NCI-H2196 (cell line): ENCODE measurements around the gene ADH1B.
"Not testable (repeated sequence)": the region's sequence is repeated elsewhere in the genome, so short reads cannot be mapped to it uniquely, and the experiment has no call there.

Source experiments
- DNase-seq: peaks from one replicate; lab custom pipeline; 2025; ENCODE audit not compliant: unreplicated experiment; lab: John Stamatoyannopoulos, UW

The ADH1B gene

GRCh38 chr4:99321241-99322191 lies at the start of gene ADH1B:
ADH1B (minus strand) TSS chr4:99321401; CDS start chr4:99321331, 70 bp downstream.
- DNase-seq, result no peak

GRCh38 chr4:99367817-99368216 lies 46.6 kb upstream of the ADH1B start:
- not testable (repeated sequence) for DNase-seq

GRCh38 chr4:99366491-99366890 lies 45.3 kb upstream of the ADH1B start:
- no peak for DNase-seq

GRCh38 chr4:99362768-99363167 lies 41.6 kb upstream of the ADH1B start:
- no peak for DNase-seq

- DNase-seq, result no peak
These were observed 40.7 kb upstream of the ADH1B start for GRCh38 chr4:99361899-99362275.

DNA sequence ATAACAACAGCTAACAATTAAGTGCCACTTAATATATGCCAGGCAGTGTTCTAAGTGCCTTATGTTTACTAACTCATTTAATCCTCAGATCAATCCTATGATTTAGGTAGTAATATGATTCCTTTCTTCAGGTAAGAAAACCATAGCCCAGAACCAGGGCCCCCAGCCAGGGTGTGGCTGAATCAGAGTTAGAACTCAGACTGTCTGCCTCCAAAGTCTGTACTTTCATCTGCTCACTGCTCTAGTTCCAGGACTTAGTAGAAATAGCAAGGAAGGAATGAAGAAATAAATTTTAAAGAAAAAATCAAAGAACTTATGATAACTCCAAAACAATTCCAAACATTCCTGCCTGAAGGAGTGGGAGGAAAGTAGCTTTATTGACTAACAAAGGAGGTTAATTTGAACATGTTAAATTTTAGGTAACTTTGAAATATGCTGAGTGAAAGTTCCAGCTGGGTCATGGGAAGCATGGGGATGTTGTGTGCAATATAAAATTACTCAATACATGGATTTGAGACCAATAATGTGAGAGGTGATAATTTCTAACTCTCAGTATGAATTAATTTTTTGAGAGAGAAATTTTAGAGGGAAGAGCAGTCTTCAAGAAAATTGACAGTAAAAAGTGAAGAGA lies 40.2 kb upstream of the ADH1B start:
- no peak for DNase-seq

- no peak for DNase-seq
These were observed 38.4 kb upstream of the ADH1B start for GRCh38 chr4:99359480-99360204.

DNA sequence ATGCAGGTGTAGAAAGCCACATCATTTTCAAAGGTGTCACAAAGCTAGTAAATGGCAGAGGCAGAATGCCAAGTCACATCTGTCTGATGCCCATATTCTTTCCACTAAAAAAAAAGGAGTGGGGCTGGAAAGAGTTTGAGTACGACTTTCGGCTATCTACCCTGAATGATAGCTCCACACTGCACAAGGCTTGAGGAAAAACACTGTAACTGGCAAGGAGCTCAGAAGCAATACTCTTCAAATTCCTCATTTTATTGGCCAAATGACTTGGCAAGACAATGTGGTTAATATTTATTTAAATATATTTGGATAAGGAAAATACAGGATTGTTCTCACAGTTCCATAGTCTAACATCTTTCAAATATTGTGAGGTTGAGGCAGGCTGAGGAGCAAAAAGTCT lies 36.7 kb upstream of the ADH1B start:
- no peak for DNase-seq

DNA sequence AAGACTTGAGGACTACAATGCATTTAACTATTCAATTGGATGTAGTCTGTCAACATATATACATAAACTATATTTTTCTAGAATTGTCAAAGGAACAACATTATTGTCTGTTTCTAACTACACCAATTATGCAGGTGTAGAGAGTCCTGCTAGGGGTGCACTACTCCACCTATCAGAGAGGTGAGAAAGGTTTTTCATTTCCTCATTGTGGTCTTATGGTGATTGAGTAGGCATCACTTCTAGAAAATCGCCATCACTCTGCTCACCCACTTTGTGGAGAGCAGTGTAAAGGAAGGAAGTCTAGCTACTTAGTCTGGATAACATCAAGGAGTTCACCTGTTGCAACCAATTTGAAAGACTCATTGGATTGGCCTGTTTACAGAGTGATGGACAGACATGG lies 35.8 kb upstream of the ADH1B start:
- DNase-seq, result no peak

DNA sequence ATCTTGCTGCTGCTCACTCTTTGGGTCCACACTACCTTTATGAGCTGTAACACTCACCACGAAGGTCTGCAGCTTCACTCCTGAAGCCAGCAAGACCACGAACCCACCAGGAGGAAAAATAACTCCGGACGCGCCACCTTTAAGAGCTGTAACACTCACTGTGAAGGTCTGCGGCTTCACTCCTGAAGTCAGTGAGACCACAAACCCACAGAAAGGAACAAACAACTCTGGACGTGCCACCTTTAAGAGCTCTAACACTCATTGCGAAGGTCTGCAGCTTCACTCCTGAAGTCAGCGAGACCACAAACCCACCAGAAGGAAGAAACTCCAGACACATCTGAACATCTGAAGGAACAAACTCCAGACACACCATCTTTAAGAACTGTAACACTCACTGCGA lies 34.9 kb upstream of the ADH1B start:
- DNase-seq, result not testable (repeated sequence)

- DNase-seq, result no peak
These were observed 31.7 kb upstream of the ADH1B start, which contains the start of gene ADH1C for GRCh38 chr4:99352602-99353537. ADH1C (minus strand) TSS chr4:99352746; CDS start chr4:99352675, 71 bp downstream.

DNA sequence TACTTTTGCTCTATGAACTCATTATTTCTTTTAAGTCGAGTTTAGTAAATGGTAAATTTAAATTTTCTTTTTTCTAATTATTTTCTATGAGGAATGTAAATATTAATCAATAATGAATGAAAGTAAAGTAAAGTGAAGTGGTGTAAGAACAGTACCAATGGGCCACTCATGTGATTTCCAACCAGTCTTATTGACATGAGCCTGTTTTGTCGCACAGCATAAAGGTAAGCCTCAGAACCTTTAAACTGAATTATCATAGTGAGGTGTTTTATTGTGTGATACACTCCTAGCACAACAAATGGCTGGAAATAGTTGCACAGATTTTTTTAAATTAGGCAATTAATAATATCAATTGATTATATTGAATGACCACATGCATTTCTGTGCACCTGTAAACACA lies 30.3 kb upstream of the ADH1B start:
- DNase-seq, result no peak

DNA sequence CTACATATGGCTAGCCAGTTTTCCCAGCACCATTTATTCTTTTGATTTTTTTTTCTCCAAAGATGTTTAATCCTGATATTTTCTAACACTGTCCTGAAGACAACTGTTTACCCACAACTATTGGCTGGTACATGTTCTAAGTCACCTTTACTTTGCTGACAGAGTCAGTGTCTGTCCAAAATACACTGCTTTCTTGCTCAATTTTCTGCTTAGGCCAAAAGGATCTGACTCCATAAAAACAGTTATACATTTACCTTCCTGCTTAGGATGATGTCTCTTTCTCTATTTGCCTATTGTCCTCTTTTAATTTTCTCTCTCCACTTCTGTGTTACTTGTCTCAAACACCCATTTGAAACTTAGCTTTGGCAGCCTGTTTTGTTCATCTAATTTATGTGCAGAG lies 28.1 kb upstream of the ADH1B start:
- DNase-seq, result no peak

GRCh38 chr4:99342624-99343023 lies 21.4 kb upstream of the ADH1B start:
- not testable (repeated sequence) for DNase-seq

- DNase-seq, result no peak
These were observed 20.2 kb upstream of the ADH1B start for GRCh38 chr4:99341426-99341825.

GRCh38 chr4:99339172-99339571 lies 18.0 kb upstream of the ADH1B start:
- DNase-seq, result no peak

- DNase-seq, result no peak
These were observed 15.4 kb upstream of the ADH1B start for GRCh38 chr4:99336553-99336952.

- DNase-seq, result no peak
These were observed 13.7 kb upstream of the ADH1B start for GRCh38 chr4:99334880-99335279.

GRCh38 chr4:99330648-99331047 lies 9.4 kb upstream of the ADH1B start:
- DNase-seq, result no peak

GRCh38 chr4:99329876-99330275 lies 8.7 kb upstream of the ADH1B start:
- DNase-seq, result no peak
